T47D (cell line): ENCODE measurements around the gene MYO3B.

ENCODE experiments used
- DNase-seq, 2 experiments: peaks; one replicate each; pipeline versions ENCODE4 v3.0.0 to v3.0.0-alpha.2; 2011 to 2012; ENCODE audit warnings: low read depth in 1 of 2, low spot score in 1 of 2
- JUND ChIP-seq: IDR thresholded peaks from 2 replicates; pipeline ENCODE4 v1.6.1; 2012; ENCODE audit warnings: low read depth
- in situ Hi-C: cut with HindIII; loops from 2 replicates; pipeline ENCODE4 v1.10.0; 2016; ENCODE audit warnings: low sequenced_read_pairs, low pct_unique_long_range_greater_than_20kb

MYO3B gene

DNA sequence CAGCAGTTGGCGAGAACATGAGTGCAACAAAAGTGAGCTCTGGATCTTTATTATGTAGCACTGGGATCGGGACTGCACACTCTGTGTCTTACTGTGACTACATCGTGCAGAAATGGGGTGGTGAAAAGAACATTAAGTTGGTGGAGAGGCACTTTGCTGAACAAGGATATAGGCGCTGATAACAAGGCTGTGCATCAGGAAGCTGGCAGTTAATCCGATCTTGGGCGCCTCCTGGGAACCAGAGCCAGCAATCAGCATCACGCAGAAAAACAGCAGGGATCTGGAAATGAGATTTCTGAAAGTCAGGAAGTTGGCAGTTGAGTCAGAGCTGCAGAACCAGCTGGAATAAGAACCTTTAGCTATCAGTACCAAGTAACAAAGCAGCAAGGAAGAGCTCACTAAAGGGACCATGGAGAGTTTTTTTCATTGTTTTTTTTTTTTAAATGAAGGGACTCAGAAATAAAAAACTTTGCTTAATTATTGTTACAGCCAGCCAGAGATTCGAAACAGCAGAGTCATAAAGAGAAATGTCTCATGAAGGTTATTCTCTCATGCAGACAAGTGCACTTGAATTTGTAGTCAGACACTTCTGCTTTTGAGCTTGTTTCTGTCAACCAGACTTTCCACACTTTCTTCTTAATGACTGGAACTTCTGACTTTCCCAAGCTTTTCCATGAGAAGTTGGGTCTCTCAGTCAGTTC is 22.8 kb upstream of the MYO3B start:
- in situ Hi-C loops: no loop called here
- no peak for DNase-seq
- TF ChIP-seq JUND: no peak

- in situ Hi-C loops: no loop called here
- no peak for DNase-seq
- no peak for TF ChIP-seq JUND
These were observed 22.2 kb upstream of the MYO3B start for GRCh38 chr2:170155723-170156253.

DNA sequence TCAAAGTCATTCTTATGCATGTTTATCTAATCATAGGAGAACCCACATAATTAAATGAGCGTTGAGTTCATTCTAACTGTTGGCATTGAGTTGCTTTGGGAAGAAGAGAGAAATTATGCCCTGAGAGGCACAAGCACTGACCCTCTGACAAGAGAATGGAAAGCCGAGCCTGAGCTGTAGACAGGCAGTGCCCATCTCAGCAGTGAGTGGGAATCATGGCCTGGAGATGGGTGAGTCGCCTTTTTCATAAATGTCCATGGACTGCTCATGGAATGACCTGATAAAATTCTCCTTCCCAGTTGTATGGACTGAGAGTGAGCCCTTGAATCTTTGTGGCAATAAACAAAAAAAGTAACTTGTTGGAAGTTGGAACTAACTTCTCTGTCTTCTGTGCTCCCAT is 21.4 kb upstream of the MYO3B start:
- no peak for TF ChIP-seq JUND
- no peak for DNase-seq
- in situ Hi-C loops: no loop called here

DNA sequence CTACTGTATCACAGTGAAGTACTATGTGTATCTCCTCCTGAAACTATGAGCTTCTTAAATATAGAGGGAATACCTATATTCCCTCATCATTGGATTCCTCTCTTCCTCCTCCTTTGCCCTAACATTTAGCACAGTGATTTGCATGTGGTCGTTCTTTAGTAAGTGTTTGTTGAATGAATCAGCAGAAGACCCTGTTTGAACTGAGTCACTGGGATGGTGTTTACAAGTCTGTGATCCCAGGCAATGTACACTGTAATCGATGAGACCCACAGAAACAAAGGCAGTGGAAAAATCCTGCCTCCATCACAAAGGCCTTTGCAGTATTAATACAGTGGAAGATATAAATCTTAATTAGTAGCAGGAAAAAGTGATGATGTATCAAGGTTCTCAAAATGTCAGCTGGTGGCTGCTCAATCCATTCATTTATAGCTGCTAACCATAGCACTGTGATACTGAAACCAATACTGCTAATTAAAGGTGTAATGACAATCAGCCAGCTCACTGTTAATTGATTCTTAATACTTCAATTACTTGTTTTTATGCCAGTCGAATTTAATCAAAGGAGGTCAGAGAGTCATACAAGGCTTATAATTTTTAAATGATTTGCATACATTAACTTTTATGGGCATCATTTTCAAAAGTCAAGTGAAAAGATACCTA is 20.8 kb upstream of the MYO3B start:
- no peak for TF ChIP-seq JUND
- DNase-seq: no peak
- in situ Hi-C loops: no loop called here

DNA sequence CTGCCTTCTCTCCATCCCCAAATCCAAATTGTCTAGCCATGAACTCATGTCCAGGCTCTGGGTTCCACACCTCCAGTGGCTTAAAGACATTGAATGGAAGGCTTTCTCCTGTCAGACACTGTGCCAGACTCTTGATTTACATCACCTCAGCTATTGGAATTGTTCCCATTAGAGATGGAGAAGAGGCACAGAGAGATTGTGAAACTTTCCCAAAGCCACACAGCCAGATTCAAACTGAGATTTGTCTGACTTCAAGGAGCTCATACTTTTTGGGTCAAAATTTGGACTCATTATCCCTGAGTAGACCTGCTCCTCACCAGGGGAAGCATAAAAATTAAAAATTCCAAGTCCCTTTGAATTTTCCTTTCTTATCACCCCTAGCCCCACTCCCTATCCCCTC is 18.9 kb upstream of the MYO3B start:
- in situ Hi-C loops: no loop called here
- no peak for TF ChIP-seq JUND
- no peak for DNase-seq

GRCh38 chr2:170161516-170162270 is 16.3 kb upstream of the MYO3B start:
- no peak for DNase-seq
- in situ Hi-C loops: no loop called here
- TF ChIP-seq JUND: no peak

DNA sequence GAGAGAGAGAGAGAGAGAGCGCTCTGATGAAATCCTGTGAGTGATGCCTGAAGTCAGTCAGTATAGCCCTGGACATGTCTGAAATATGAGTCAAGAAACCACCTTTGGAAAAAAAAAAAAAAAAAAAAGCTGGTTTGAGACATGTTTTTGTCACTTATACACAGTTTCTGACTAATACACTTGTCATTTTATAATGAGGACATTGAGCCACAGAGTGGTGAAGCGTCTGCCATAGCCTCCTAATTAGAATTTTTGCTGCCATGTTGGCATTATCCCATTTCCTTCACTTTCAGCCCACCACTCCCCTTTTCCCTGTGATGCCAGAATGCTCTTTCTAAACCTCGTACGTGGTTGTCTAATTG is 15.7 kb upstream of the MYO3B start:
- no peak for DNase-seq
- no peak for TF ChIP-seq JUND
- in situ Hi-C loops: no loop called here

DNA sequence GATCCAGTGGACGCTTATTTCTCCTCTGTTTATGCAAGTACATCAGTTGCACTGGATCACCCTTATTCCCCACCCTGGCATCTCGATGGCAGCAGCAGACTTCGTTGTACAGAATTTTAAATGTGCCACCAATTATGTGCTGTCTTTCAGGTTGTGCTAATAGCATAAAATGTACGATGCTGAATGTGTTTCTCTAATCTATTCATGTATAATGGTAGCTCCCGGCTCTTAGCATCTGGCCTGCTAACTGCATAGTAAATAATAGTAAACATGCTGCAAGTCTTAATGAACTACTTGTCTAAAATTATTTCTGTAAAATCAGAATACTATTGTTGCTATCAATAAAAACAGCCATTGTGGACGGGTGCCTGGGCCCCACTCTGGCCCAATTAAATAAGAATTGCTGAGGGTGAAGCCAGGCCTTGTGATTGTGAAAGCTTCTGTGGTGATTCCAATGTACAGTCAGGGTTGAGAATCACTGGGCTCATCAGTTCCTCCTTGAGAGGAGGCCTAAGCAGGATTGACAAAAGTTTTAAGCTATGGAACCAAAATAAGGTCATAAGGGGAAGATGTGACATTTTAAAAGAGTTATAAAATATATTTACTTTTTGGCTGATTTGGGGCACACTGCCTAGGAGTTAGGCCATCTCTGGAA is 14.4 kb upstream of the MYO3B start:
- in situ Hi-C loops: no loop called here
- DNase-seq: no peak
- TF ChIP-seq JUND: no peak

DNA sequence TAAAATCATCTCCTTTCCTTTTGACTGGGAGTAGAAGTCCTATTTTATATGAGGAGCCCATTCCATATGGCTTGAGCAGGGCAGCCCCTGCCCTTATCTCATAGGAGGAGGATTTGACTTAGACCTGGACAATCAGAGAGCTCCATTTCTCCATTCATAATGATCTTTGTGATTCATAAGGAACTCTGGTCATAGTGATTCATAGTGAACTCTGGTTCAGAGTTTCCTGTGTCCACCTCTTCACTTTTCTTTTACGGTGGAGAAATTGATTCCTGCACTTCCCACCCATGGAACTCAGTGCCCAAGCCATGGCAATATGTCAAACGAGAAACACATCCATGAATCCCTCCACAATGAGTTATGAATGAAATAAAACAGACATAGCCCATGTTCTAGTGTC is 12.8 kb upstream of the MYO3B start:
- TF ChIP-seq JUND: no peak
- no peak for DNase-seq
- in situ Hi-C loops: no loop called here

- DNase-seq: no peak
- in situ Hi-C loops: no loop called here
- no peak for TF ChIP-seq JUND
These were observed 11.2 kb upstream of the MYO3B start for GRCh38 chr2:170166735-170167134.

DNA sequence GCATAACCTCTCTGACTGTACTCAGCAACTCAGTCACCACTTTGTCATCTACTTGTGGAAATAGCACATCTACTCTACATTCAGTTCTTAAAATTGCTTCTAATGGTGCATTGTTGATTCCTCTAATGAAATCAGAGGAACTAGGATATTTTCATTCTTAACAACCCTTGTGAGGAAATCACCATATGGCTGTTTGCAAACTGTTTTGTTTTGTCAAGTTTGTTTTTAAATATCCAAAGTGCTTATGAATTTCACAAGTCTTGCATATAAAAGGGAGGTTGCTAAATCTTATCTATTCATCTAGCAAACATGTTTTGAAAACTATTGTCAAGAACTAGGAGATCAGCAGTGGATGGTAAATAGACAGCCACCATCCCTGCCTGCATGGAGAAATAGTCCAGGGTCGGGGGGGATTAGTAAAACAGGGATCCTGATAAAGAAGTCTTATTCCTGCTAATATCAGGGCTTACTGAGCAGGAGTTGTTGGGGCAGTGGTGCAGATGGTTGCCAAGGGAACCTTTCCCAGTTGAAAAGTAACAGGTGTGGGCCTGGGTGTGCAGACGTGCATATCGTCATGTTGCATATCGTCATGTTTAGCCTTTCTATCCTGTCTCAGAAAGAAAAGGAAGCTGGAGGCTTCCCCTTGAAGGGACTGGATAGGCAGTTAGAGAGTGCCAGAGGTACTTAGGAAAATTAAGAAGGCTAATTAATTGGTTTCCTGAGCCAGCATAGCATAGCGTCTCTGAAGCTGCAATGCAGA is 7.5 kb upstream of the MYO3B start:
- in situ Hi-C loops: no loop called here
- DNase-seq: no peak
- no peak for TF ChIP-seq JUND

GRCh38 chr2:170176212-170176611 is 1.7 kb upstream of the MYO3B start:
- in situ Hi-C loops: no loop called here
- DNase-seq: no peak
- TF ChIP-seq JUND: no peak
